Measurements from ENCODE around the gene ABCA12.

ABCA12 gene

DNA sequence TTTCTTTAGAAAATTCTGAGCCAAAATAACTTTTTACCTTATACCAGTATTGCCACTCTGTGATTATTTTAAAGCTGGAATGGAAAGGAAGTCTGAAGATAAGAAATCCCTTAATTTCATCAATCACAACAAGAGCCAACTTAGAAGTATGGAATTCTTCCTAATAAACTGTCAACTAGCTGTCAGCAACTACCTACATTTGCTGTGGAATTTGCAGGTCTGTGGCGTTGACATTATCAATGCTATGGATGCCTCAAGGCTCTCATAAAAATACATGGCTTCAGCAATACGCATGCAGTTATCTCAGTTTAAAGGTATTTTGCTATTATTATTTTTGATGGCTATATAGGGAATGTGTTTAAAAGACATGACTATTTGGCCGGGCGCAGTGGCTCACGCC, 108.5 kb downstream of the ABCA12 start:
- no peak for DNase-seq

DNA sequence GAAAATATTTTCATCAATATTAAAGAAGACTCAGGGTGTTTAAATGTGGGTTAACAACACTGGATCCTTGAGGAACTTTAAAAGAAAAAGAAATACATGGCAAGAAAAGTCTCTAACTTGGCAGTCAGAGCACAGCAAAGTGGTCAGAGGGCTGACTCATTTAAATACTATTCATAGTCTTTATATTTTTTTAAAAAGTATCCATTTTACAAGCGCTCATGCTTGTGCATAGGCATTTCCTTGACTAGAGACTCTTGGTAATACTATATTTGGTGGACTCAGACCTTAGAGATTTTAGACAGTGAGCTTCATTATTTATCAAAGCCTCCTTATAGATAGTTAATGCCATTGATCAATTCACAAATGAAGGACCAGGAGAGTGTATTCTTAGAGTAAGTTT, 110.2 kb downstream of the ABCA12 start:
- DNase-seq: no peak

GRCh38 chr2:215027779-215028178, 110.6 kb downstream of the ABCA12 start:
- DNase-seq: no peak

GRCh38 chr2:215022910-215023309, 115.5 kb downstream of the ABCA12 start:
- no peak for DNase-seq

- DNase-seq: no peak
Observed at GRCh38 chr2:215022418-215022817, 116.0 kb downstream of the ABCA12 start.

GRCh38 chr2:215020283-215020682, 118.1 kb downstream of the ABCA12 start:
- no peak for DNase-seq

DNA sequence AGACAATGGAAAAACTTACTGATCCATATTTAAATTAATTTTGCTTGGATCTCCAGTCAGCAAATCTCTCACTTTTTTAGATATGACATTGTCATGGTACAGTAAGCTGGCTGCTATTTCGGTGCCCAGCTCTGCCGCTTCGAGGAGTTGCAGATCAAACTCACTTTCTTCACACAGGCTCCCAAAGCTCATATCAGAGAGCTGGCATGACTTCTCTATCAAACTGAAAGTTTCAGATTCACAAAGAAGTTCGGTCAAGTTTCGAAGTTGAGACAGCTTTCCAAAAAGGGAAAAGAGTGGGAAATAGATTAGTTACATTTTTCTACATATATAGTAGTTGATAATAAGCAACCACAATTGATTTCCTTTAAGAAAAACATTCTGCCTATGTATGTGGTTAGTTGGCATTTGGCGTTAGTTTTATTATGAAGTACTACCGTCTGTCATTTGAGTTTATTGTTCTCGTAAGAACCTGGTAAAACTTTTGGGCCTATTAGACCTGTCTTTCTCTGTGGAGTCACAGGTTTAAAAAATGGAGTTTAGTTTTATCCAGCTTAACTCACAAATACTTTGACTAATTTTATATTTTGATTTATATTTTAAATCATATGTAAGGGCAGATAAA, 118.8 kb downstream of the ABCA12 start:
- DNase-seq: no peak

DNA sequence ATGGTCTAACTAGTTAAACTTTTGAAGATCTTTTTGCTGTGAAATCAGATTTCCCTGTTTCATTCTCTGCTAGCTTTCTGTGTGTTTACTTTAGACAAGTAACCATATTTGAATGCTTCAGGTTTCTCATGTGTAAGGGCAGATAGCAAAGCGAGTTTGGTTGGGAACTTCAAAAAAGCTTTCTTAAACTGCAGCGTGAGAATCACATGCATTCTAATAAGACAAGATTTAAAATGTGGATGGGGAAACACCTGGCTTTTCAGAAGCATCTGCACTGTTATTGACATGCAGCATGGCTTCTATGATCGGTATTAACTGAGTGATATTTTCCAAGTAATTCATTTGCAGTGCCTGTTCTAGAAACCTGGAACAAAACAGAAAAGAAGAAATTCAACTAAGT, 119.3 kb downstream of the ABCA12 start:
- no peak for DNase-seq

DNA sequence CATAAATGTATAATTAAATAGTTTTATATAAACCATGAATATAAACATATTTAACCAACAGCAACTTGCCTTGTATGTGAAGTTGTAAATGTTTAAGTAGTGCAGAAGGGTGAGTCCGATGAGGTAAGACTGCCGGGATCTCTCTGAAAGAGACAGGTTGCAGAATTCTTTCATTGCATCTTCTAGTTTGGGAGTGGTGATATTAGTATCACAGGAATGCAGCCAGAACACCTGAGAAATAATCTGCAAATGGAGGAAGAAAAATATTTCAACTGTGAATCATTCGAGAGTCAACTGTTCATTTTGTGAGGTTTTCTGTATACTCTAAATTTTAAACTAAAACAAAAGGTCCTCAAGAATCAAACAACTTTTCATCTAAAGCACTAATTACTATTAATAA, 123.0 kb downstream of the ABCA12 start:
- no peak for DNase-seq

- no peak for DNase-seq
Observed at GRCh38 chr2:215010390-215010789, 128.0 kb downstream of the ABCA12 start.

- DNase-seq: no peak
Observed at GRCh38 chr2:215003001-215003400, 135.4 kb downstream of the ABCA12 start.

DNA sequence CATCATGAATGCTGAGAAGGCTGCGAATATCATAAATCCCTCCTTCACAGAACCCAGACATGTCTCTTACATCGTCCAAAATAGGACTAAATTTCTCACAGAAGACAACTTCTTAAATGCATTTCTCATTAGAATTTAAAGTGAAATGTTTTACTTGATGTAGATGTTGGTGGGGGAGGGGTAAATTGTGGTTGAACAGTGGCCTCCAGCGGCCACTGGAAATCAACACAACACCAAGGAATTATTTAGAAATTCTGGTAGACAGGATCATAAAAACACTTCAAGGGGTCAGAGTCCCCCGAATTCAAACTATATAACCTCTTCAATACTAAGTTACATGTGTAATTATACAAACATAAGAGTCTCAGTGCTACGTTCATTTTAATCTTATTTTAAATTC, 135.9 kb downstream of the ABCA12 start:
- no peak for DNase-seq

DNA sequence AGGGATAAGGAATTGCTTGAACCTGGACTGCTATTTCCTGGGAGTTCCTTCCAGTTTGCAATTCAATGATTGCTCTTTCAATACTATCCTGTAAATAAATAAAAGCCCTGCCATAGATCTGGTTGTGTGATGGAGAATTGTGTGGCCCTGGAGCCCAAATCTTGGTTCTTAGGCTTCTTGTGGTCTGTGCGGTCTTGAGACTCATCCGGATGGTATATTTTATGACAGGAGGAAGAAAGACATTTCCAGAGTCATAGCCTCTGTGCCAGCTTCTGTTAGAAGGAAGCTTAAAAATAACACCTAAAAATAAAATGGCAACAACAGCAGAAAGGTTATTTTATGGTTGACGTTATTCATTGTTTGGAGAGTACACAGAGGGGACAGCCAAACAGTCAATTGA, 137.7 kb downstream of the ABCA12 start:
- DNase-seq: no peak

DNA sequence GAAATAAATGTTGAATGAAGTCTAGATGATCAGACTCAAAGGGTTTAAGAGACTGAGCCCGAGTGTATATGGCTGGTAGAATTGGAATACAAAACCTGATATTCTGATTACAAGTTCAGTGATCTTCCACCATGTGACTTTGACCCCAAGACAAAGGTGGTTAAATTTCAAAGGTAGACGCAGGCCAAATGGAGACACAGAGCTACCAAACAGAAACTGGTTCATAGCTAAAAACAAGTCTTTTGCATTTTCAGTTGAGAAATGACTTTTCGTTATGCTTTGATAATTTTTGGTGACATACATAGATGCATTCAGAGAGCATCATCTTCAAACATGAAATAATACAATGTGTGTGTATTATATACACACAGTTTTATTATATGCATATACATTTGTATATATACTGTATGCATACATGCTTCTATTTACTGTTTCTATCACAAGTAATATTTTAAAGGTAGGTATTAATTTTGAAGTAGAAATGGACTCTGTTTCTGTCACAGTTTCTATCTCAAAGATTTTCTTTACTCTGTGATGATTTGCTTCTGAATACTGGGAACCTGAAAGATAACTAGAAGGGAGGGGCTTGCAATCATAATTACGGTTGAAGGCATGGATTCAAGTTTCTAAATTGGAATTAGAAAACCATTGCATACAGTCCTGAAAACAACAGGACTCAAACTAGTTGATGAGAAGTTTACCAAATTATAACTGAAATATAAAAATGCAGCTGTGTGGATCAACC, 142.3 kb downstream of the ABCA12 start:
- no peak for DNase-seq

DNA sequence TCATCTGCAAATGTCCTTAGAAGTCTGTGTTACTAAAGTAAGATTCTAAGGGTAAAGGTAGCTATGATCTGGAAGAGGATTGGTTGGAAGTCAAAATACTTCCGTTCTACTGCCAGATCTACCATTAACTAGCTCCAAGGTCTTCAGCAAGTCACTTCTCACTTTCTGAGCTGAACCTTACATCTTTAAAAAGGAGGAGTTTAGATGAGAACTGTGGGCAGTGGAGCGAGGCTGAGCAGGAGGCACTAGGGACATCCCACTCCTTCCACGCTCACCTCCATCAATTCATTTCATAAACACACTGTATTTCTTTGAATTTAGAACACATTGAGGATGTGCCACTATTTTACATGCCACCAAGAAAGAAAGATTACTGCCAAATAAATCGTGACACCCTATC, 143.0 kb downstream of the ABCA12 start:
- no peak for DNase-seq

DNA sequence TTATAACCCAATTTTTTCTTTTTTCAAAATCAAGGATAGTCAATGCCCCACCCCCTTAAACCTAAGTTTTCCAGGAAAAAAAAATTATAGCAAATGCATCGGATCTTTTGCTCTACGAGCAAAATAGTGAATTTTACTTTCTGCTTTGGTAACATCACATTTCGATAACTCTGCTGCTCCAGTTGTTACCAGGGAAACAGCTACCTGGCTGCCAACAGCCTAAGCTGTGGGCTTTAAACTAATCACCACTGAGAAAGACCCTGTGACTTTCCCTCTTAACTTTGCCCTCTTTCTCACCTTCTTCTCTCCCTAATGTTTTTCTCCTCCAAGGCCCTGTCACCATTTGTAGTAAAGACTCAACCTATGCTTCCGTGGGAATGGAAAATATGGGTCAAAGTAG, 145.5 kb downstream of the ABCA12 start:
- no peak for DNase-seq

- DNase-seq: no peak
Observed at GRCh38 chr2:214989187-214989586, 149.2 kb downstream of the ABCA12 start.

DNA sequence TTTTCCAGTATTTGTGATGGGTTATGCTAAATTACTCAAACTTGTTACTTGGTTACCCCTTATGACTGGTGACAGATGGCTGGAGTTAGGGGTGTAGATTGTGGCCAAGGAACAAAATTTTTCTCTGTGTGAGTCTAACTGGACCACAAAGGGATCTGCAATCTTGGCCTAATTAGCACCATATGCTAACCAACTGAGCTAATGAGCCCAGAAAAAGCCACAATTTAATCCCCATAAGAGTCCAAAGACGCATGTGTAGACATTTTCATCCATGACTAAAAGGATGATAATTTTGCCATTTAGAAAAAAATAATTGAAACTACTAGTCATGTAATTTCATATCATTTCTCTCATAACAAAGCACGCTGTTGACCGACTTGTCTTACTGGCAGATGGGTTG, 151.2 kb downstream of the ABCA12 start:
- no peak for DNase-seq

DNA sequence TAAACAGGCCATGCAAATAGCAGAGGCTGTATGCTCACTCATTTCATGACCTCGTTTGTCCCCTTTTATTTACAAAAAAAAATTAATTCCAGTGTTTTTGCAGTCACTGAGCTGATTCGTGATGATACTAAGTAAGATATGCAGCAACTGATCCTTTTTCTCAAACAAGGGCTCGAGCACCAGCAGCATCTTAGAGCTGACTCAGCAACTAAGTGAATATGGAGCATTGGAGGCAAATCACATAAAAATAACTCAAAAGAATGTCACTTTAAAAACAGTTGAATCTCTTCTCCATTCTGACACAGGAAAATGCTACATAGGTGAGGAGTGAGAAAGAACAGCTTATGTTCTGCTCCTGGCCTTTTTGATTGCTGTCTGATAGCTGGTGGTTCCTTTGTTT, 152.8 kb downstream of the ABCA12 start:
- no peak for DNase-seq

- DNase-seq: no peak
Observed at GRCh38 chr2:214966420-214966819, 172.0 kb downstream of the ABCA12 start.

DNA sequence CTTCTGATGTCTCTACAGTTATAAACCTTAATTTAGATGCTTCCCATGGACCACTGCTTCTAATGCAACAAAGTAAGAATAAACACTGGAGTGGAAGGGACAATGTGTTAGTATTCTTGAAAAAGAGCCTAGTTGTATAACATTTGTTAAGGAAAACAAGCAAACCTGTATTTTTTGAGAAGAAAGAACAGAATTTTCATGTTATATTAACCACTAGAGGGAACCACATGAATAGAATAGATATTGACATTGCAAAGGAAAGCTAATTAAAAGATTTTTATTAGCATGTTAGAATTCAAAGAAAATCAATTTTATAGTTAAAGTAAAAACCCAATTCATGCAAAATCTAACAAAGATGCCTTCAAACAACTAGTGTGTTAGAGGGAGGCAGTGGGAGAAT, 177.7 kb downstream of the ABCA12 start:
- no peak for DNase-seq

DNA sequence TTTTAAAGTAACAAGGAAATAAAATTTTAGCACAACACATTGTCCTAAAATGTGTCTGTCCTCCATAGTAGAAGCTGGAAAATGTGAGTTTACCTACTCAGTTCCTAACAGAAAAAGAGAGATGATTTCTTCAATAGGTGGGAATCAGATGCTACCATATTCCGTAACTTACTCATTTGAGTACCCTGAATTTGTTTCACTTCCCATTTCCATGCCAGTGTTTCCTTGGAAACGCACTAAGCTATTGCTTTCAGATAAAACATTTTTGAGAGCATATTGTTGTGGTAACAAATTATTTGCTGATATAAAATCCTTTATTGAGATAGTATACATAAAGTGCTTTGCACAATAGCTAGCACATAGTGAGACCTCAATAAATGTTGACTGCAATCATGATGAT, 191.5 kb downstream of the ABCA12 start:
- no peak for DNase-seq

- no peak for DNase-seq
Observed at GRCh38 chr2:214934006-214934405, 204.4 kb downstream of the ABCA12 start.

GRCh38 chr2:214904634-214905033, 233.8 kb downstream of the ABCA12 start:
- no peak for DNase-seq

DNA sequence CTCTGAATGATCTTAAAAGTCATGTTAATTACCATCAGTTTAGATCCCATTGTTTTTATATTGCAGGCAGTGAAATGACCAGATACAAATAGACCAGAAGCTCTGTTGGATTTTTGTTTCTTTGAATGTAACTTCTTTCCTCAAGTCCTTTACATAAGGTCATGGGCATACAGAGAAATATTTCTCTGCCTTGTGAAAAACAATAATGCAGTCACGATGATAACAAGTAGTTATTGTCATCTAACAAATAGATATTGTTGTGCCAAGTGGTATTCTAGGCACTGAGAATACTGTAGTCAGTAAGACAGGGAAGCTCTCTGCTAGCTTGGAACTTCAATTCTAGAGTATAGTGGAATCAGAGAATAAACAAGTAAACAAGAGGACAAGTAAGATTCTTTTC, 234.2 kb downstream of the ABCA12 start:
- DNase-seq: no peak
